Measurements from ENCODE around the gene MCRIP2. TPM values are rescaled to one million over a fixed set of nuclear protein-coding genes. Genes with fewer than 3 reads are reported as not detected.
"Not testable (repeated sequence)": the region's sequence is repeated elsewhere in the genome, so short reads cannot be mapped to it uniquely, and the experiment has no call there.

Gene MCRIP2
- total RNA-seq, 2 experiments from 2014 or later: 35.4 to 43.0 TPM

GRCh38 chr16:683396-684070 is 41.9 kb downstream of the MCRIP2 start:
- H3K9me3 Mint-ChIP-seq: no peaks in the 10 kb centered on the region

GRCh38 chr16:684071-684794 is 42.6 kb downstream of the MCRIP2 start, which contains the start of gene JMJD8:
Gene JMJD8, minus strand, starts transcription at chr16:684334. Its CDS starts 15 bp downstream, at chr16:684319.
- Mint-ChIP-seq H3K27ac (peak within 1 kb of the TSS; percentile 77), H3K36me3 (peaks cover 5% of the 10 kb centered on the region), H3K9me3 (no peaks in the 10 kb centered on the region), H3K4me3 (peak within 1 kb of the TSS; percentile 76), H3K27me3 (no peaks in the 10 kb centered on the region), H3K4me1 (peaks cover 20% of the 10 kb centered on the region)
- POLR2A ChIA-PET: interaction anchor here (1.0 to 1.6 kb wide), 3 partner anchors 11 to 96 kb away, joined by 4 to 11 read pairs (median 9); partner anchors contain the start of gene WDR90
- ATAC-seq (ENCODE audit: low read depth): peak; percentile 65
- DNase-seq: peak; percentile 96

More at GRCh38 chr16:683396-684070, 41.9 kb downstream of the MCRIP2 start:
- Mint-ChIP-seq H3K27me3 (no peaks in the 10 kb centered on the region), H3K4me3 (peak overlapping the region; percentile 76), H3K27ac (peak overlapping the region; percentile 77), H3K4me1 (peaks cover 17% of the 10 kb centered on the region), H3K36me3 (peaks cover 5% of the 10 kb centered on the region)
- POLR2A ChIA-PET: interaction anchor here (1.0 to 1.6 kb wide), 3 partner anchors 12 to 95 kb away, joined by 4 to 11 read pairs (median 9); partner anchors contain the start of gene WDR90
- no peak for DNase-seq
- no peak for ATAC-seq (ENCODE audit: low read depth)

- ATAC-seq (ENCODE audit: low read depth): no peak
- POLR2A ChIA-PET: interaction anchor here (1.2 to 1.6 kb wide), 2 partner anchors 10 to 36 kb away, joined by 9 to 11 read pairs; partner anchors contain the start of gene WDR90
- Mint-ChIP-seq H3K36me3 (peaks cover 5% of the 10 kb centered on the region), H3K9me3 (no peaks in the 10 kb centered on the region), H3K4me3 (no peak overlapping the region), H3K27ac (no peak overlapping the region), H3K4me1 (peaks cover 23% of the 10 kb centered on the region), H3K27me3 (no peaks in the 10 kb centered on the region)
- DNase-seq: no peak
Measured at GRCh38 chr16:684961-685696, 43.5 kb downstream of the MCRIP2 start.

- Mint-ChIP-seq H3K36me3 (peaks cover 4% of the 10 kb centered on the region), H3K27me3 (no peaks in the 10 kb centered on the region), H3K9me3 (no peaks in the 10 kb centered on the region), H3K4me3 (no peak overlapping the region), H3K4me1 (peaks cover 24% of the 10 kb centered on the region), H3K27ac (no peak overlapping the region)
- POLR2A ChIA-PET: interaction anchor here (0.5 to 0.8 kb wide), 2 partner anchors 27 to 55 kb away, joined by 3 to 4 read pairs; partner anchors contain the start of gene CIAO3
- ATAC-seq (ENCODE audit: low read depth): no peak
- DNase-seq: no peak
Measured at GRCh38 chr16:685967-686366, 44.3 kb downstream of the MCRIP2 start.

- Mint-ChIP-seq H3K9me3 (no peaks in the 10 kb centered on the region), H3K27me3 (no peaks in the 10 kb centered on the region), H3K36me3 (peaks cover 2% of the 10 kb centered on the region), H3K4me3 (no peak overlapping the region), H3K27ac (no peak overlapping the region), H3K4me1 (peaks cover 18% of the 10 kb centered on the region)
- ATAC-seq (ENCODE audit: low read depth) (no peak), DNase-seq (no peak)
- POLR2A ChIA-PET: interaction anchor here (0.5 to 0.8 kb wide), 2 partner anchors 27 to 54 kb away, joined by 3 to 4 read pairs; partner anchors contain the start of gene CIAO3
Measured at GRCh38 chr16:686459-687260, 45.0 kb downstream of the MCRIP2 start.

GRCh38 chr16:687499-687898 is 45.9 kb downstream of the MCRIP2 start:
- peaks cover 1% of the 10 kb centered on the region for H3K36me3 Mint-ChIP-seq
- H3K9me3 Mint-ChIP-seq: no peaks in the 10 kb centered on the region
- H3K27me3 Mint-ChIP-seq: peaks cover under 1% of the 10 kb centered on the region
- no peak for ATAC-seq (ENCODE audit: low read depth)
- no peak overlapping the region for H3K4me3 Mint-ChIP-seq
- POLR2A ChIA-PET: no interaction called here
- H3K4me1 Mint-ChIP-seq: peaks cover 13% of the 10 kb centered on the region
- no peak for DNase-seq
- no peak overlapping the region for H3K27ac Mint-ChIP-seq

- H3K27me3 Mint-ChIP-seq: peaks cover 10% of the 10 kb centered on the region
- no peak for DNase-seq
- H3K4me3 Mint-ChIP-seq: peak overlapping the region; percentile 91
- no peak for ATAC-seq (ENCODE audit: low read depth)
- POLR2A ChIA-PET: interaction anchor here (0.5 to 2.6 kb wide), 11 partner anchors 9 to 162 kb away, joined by 3 to 37 read pairs (median 5); partner anchors contain the start of genes ANTKMT, CAPN15, CHTF18 and METTL26
- peak overlapping the region; percentile 81 for H3K27ac Mint-ChIP-seq
- H3K4me1 Mint-ChIP-seq: peaks cover 9% of the 10 kb centered on the region
- no peaks in the 10 kb centered on the region for H3K9me3 Mint-ChIP-seq
- no peaks in the 10 kb centered on the region for H3K36me3 Mint-ChIP-seq
Measured at GRCh38 chr16:689175-689897, 47.7 kb downstream of the MCRIP2 start.

GRCh38 chr16:691242-691641 is 49.6 kb downstream of the MCRIP2 start:
- Mint-ChIP-seq H3K4me1 (peaks cover 13% of the 10 kb centered on the region), H3K4me3 (peak overlapping the region; percentile 91), H3K27ac (peak overlapping the region; percentile 32), H3K27me3 (peaks cover 12% of the 10 kb centered on the region)
- H3K36me3 Mint-ChIP-seq; DNase-seq; H3K9me3 Mint-ChIP-seq; ATAC-seq (ENCODE audit: low read depth); POLR2A ChIA-PET: not testable (repeated sequence)

GRCh38 chr16:692356-693108 is 50.9 kb downstream of the MCRIP2 start:
- no peaks in the 10 kb centered on the region for H3K36me3 Mint-ChIP-seq
- ATAC-seq (ENCODE audit: low read depth) (no peak), DNase-seq (no peak)
- H3K27ac Mint-ChIP-seq: no peak overlapping the region
- H3K4me3 Mint-ChIP-seq: no peak overlapping the region
- H3K27me3 Mint-ChIP-seq: peaks cover 12% of the 10 kb centered on the region
- no peaks in the 10 kb centered on the region for H3K9me3 Mint-ChIP-seq
- peaks cover 13% of the 10 kb centered on the region for H3K4me1 Mint-ChIP-seq
- POLR2A ChIA-PET: no interaction called here

GRCh38 chr16:693364-693763 is 51.7 kb downstream of the MCRIP2 start:
- H3K4me1 Mint-ChIP-seq: peaks cover 13% of the 10 kb centered on the region
- no peaks in the 10 kb centered on the region for H3K9me3 Mint-ChIP-seq
- peak overlapping the region; percentile 42 for H3K4me3 Mint-ChIP-seq
- no peak for ATAC-seq (ENCODE audit: low read depth)
- POLR2A ChIA-PET: no interaction called here
- no peak overlapping the region for H3K27ac Mint-ChIP-seq
- no peaks in the 10 kb centered on the region for H3K36me3 Mint-ChIP-seq
- DNase-seq: no peak
- H3K27me3 Mint-ChIP-seq: peaks cover 12% of the 10 kb centered on the region

- Mint-ChIP-seq H3K4me1 (peaks cover 12% of the 10 kb centered on the region), H3K27ac (no peak overlapping the region), H3K36me3 (no peaks in the 10 kb centered on the region), H3K27me3 (peaks cover 12% of the 10 kb centered on the region), H3K4me3 (no peak overlapping the region), H3K9me3 (no peaks in the 10 kb centered on the region)
- DNase-seq (no peak), ATAC-seq (ENCODE audit: low read depth) (no peak)
- POLR2A ChIA-PET: no interaction called here
Measured at GRCh38 chr16:693766-694165, 52.1 kb downstream of the MCRIP2 start.
